HG03457 (cell line): ENCODE data around the gene CBR4.
"Not testable (repeated sequence)": the region's sequence is repeated elsewhere in the genome, so short reads cannot be mapped to it uniquely, and the experiment has no call there.

Experiments used
- ATAC-seq: cut with Tn5 transposase; IDR thresholded peaks from one replicate; pipeline ENCODE4 v1.9.1; 2021; ENCODE audit warnings: moderate number of reproducible peaks; ENCODE audit not compliant: unreplicated experiment

The CBR4 gene

GRCh38 chr4:169035871-169036620 is 26.0 kb upstream of the CBR4 start:
- not testable (repeated sequence) for ATAC-seq

GRCh38 chr4:169033660-169034059 is 23.6 kb upstream of the CBR4 start:
- ATAC-seq = no peak

- ATAC-seq = no peak
Measured at GRCh38 chr4:169032883-169033645, 23.0 kb upstream of the CBR4 start.

DNA sequence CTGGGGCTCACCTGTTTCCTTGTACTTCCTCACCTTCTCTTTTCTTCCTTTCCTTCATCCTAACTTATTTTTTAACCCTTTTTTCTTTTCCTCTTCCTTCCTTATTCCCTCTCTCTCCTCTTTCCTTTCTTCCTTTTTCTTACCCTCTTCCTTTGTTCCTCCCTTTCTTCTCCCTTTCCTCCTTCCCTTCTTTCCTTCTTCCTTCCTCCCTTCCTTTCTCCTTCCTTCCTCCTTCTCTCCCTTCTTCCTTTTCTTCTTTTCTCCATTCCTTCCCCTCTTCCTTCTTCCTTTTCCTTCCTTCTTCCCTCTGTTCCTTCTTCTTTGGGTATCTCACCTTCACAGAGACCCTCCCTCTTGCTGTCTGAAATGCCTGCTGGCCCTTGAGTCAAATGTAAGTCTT is 22.1 kb upstream of the CBR4 start:
- ATAC-seq = no peak

- no peak for ATAC-seq
Measured at GRCh38 chr4:169031392-169031791, 21.3 kb upstream of the CBR4 start.

DNA sequence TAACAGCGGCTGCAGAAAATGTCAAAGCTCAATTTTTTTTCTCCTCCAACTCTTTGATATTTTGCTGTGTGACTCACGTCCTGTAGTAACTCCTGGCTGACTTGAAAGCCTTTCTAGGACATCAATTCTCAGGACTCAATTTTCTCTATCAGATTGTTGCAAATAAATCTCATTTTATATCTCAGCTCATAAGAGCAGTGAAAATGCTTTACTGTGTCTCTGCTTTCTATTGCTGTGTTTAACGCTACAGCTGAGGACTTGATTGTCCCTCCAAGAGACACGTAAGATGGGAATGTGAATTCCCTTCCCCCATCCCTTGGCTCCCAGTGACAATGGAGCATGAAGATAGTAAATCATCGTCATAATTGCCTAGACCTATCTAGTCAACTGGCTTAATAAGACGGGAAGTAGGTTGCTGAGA is 20.5 kb upstream of the CBR4 start:
- no peak for ATAC-seq

DNA sequence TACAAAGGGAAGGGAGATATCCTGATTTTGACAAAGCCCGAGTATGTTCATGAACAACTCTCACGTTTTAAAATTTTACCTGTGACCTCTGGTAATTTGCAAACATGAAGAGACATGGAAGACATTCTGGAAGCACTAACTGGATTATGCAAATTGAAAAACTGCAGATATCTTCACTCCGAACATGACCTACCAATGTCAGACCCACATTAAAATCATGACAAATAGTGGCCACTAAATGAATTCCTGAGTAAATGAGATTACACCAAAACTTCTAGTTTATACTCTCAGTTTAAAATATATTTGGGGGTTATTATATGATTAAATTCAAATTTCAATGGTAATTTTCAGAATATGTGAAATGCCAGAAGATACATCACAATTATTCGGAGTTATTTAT is 19.9 kb upstream of the CBR4 start:
- no peak for ATAC-seq

DNA sequence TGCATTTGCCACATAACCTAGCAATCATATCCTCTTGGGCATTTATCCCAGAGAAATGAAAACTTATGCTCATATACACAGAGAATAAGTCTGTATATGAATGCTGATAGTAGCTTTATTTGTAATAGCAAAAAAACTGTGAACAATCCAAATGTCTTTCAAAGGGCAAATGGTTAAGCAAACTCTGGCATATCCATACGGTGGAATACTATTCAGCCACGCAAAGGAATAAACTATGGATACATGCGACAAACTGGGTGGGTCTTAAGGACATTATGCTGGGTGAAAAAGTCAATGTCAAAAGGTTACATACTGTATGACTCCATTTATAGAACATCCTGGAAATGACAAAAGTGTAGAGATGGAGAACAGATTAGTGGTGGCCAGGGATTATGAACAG is 17.6 kb upstream of the CBR4 start:
- no peak for ATAC-seq

DNA sequence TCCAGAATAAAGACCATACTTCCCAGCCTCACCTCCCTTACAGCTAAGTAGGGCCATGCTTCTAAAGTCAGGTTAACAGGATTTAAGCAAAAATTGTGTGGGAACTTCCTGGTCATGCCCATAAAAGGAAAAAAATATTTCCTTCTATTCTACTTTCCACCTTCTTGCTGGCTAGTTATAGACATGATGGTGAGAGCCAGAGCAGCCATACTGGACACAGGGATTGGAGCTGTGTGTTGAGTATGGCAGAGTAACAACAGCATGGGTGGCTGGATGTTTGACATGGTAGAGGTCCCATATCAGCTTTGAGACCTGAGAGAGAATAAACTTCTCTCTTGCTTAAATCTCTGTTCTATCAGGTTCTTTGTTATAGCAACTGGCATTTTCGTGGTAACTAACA is 15.1 kb upstream of the CBR4 start:
- no peak for ATAC-seq

DNA sequence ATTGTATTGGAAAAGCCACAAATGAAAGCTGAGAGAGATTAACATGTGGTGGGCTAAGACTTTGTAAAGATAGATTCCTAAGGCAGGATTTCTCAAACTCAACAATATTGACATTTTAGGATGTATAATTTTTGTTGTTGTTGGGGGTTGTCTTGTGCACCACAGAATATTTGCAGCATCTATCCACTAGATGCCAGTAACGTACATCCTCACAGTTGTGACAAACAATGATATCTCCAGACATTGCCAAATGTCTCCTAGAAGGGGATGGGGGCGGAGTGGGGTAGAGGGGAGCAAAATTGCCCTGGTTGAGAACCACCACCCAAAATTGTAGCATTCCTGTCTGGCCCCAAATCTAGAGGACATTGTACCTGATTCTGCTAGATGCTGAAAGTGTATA is 14.7 kb upstream of the CBR4 start:
- ATAC-seq = peak; percentile 83

DNA sequence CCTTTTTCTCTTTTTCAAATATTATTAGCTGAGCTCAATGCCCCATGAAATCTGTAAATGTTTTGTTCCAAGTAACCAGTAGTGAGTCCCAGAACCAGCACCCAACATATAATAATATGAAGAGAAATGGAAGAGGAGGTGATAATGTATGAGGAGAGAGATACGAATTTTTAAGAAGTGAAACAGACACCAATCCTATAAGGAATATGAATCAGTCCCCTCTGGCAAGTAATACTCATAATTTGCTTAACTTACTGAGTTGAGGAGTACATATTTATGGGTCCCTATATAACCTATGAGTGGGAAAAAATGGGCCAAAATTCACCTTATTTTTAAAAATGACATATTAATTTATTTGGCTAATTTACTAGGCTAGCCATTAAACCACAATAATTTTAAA is 8.4 kb upstream of the CBR4 start:
- no peak for ATAC-seq

DNA sequence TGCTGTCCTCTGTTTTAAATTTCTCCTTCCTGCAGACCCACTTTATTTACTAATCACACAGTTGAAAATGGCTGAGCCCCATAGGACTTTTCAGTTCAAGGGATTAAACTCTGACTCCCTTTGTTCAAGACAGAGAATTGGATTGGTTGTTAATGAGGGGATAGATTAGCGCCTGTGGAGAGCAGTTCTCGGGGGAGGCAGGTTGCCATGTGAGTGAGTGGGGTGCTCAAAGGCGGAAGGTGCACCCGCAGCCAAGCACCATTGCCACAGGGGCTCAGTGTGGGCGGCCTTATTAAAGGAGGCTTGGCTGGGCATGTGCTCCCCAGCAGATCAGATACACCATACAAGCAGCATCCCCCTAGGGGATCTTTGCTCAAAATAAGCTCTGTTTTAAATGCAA is 7.9 kb upstream of the CBR4 start:
- no peak for ATAC-seq

DNA sequence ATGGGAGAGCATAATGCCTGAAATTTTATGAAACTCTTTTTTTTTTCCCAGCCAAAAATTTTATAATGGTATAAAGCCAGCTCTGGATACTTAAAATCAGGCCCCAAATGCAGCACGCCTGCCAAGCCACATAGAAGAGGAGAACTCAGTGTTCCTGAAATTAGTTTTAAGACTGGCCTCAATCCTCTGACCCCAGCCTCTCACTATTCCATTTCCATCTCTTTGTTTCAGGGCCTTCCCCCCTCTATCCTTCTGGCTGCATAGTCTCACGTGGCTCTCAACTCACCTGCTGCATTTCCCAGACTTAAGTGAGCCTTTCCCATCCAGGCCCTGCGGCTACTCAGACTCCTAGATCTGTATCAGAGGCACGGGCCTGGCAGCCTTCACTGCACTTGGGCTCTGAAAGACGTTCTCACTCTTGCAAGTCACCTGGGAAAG is 5.2 kb upstream of the CBR4 start:
- ATAC-seq = no peak

GRCh38 chr4:169014586-169014985 is 4.5 kb upstream of the CBR4 start:
- ATAC-seq = no peak

GRCh38 chr4:169013396-169013795 is 3.3 kb upstream of the CBR4 start:
- no peak for ATAC-seq

GRCh38 chr4:169012049-169012448 is 2.0 kb upstream of the CBR4 start:
- ATAC-seq = no peak

- ATAC-seq = peak; percentile 13
Measured at GRCh38 chr4:169009286-169010124, 550 bp downstream of the CBR4 start.

GRCh38 chr4:169005453-169006099 is 4.5 kb downstream of the CBR4 start:
- ATAC-seq = no peak

DNA sequence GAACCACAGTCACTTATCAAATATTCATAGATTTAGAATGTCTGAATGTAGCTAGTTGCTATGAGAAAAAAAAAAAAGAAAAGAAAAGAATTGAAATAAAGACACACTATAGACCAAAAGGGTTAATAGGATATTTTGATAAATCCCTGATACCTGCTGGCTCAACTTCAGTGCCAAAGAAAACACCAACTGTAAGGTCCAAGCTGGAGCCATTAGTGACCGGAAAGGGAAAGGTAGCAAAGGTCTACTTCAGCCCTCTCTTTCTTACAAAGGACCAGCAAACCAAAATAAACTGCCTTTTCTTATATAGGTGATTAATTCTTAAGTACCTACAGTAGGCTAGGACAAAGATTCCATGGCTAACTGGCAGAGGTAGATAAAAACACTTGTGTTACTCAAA is 9.7 kb downstream of the CBR4 start:
- ATAC-seq = no peak

DNA sequence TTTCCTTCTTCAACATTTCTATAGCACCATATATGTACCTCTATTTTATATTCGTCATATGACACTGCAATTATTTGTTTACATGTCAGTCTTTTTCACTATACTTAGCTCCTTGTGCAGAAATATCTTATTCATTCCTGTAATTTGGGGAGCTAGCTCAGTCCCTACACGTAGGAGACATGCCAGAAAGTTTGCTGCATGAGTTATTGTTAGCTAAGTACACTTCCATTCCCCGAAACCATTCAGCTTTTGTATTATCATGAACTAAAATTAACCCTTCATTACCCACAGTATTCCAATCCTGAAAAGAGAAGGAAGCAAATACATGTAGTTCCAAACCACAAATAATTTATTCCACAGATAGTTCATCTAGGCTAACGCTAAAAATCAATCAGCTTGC is 10.2 kb downstream of the CBR4 start:
- ATAC-seq = no peak

GRCh38 chr4:168998596-168998995 is 11.5 kb downstream of the CBR4 start:
- no peak for ATAC-seq
